HepG2 (cell line): ENCODE measurements around the gene ACAA2. TPM values are rescaled to one million over a fixed set of nuclear protein-coding genes. Genes with fewer than 3 reads are reported as not detected.
"Not testable (repeated sequence)": the region's sequence is repeated elsewhere in the genome, so short reads cannot be mapped to it uniquely, and the experiment has no call there.

ENCODE experiments used
- ATAC-seq: fragments of 200-7000 bp; cut with Tn5 transposase; 3 replicates; pipeline ENCODE4 v1.9.1; 2020; ENCODE audit warnings: mild to moderate bottlenecking, moderate library complexity
- BruUV-seq: library from RNA; stranded (reverse); fragments of 400-500 nt; replicated peaks from 2 replicates; lab custom pipeline; 2021; lab: Mats Ljungman, UMichigan
- CTCF ChIA-PET: fragments of 300-600 bp; formaldehyde crosslinking; extraction: SDS; loops from one replicate; lab custom pipeline; 2021; ENCODE audit warnings: low total read pairs, inconsistent platforms, low intra/inter-chr PET ratio; lab: Yijun Ruan, JAX
- POLR2A ChIA-PET: fragments of 350-600 bp; sonication (Branson Sonifier 250); formaldehyde crosslinking; loops from one replicate; lab custom pipeline; 2020; ENCODE audit warnings: antibody characterized with exemption, inconsistent platforms; lab: Yijun Ruan, JAX
- DNase-seq: peaks from one replicate; pipeline ENCODE4 v3.0.0-alpha.2; 2015; ENCODE audit warnings: low spot score
- FAIRE-seq: peaks from 3 replicates; lab custom pipeline; 2011; peaks lifted over from hg19 to GRCh38; lab: Jason Lieb, UNC
- H2AFZ ChIP-seq: one replicate; pipeline ENCODE4 v1.6.1; 2011; ENCODE audit warnings: low read length, inconsistent platforms
- H3K27ac ChIP-seq: fragments of 300-600 bp; 3 replicates; pipeline ENCODE4 v1.8.0; 2011; ENCODE audit warnings: mixed run types, mild to moderate bottlenecking, mixed read lengths, low read length, inconsistent platforms; ENCODE audit not compliant: insufficient read depth; ENCODE audit errors: extremely low read length
- H3K27me3 ChIP-seq, 2 experiments: fragments of 200-600 bp in 1 of 2; 2 replicates in 1 of 2; 3 replicates in 1 of 2; pipeline versions ENCODE4 v1.6.0 to v1.8.0; 2011; ENCODE audit warnings: low read length in 2 of 2, mild to moderate bottlenecking in 2 of 2, moderate library complexity in 2 of 2, inconsistent platforms in 1 of 2; ENCODE audit not compliant: insufficient read depth in 2 of 2, control insufficient read depth in 1 of 2
- H3K36me3 ChIP-seq, 2 experiments: fragments of 200-600 bp in 1 of 2; replicated peaks in 1 of 2; 2 replicates in 1 of 2; 3 replicates in 1 of 2; pipeline versions ENCODE4 v1.5.1 to v1.8.0; 2011; ENCODE audit warnings: low read length in 2 of 2, inconsistent platforms in 1 of 2; ENCODE audit not compliant: insufficient read depth in 2 of 2, control insufficient read depth in 1 of 2
- H3K4me1 ChIP-seq: 2 replicates; pipeline ENCODE4 v1.5.1; 2012; ENCODE audit warnings: low read length, inconsistent platforms; ENCODE audit not compliant: insufficient read depth
- H3K4me2 ChIP-seq: 2 replicates; pipeline ENCODE4 v1.6.0; 2011; ENCODE audit warnings: low read depth, low read length, inconsistent platforms
- H3K4me3 ChIP-seq, 3 experiments: fragments of 200-600 bp in 1 of 3; sonication (generic), shearing (Covaris generic) in 1 of 3; replicated peaks in 1 of 3; 2 replicates each; pipeline ENCODE4 v1.5.1; 2011 to 2016; ENCODE audit warnings: low read length in 3 of 3, inconsistent platforms in 2 of 3, low read depth in 2 of 3, mild to moderate bottlenecking in 2 of 3, control low read depth in 1 of 3, mixed read lengths in 1 of 3; ENCODE audit not compliant: insufficient read depth in 1 of 3
- H3K79me2 ChIP-seq: one replicate; pipeline ENCODE4 v1.6.1; 2011; ENCODE audit warnings: low read length, inconsistent platforms; ENCODE audit not compliant: insufficient read depth
- H3K9ac ChIP-seq: 2 replicates; pipeline ENCODE4 v1.6.0; 2011; ENCODE audit warnings: mild to moderate bottlenecking, low read depth, low read length, inconsistent platforms; ENCODE audit not compliant: insufficient read depth
- H3K9me3 ChIP-seq: 2 replicates; pipeline ENCODE4 v1.5.1; 2012; ENCODE audit warnings: mild to moderate bottlenecking, low read length
- H4K20me1 ChIP-seq: 2 replicates; pipeline ENCODE4 v1.6.0; 2011; ENCODE audit warnings: inconsistent platforms, mild to moderate bottlenecking, low read length, moderate library complexity; ENCODE audit not compliant: insufficient read depth
- ARID5B ChIP-seq: IDR thresholded peaks from 2 replicates; pipeline ENCODE4 v1.4.0; 2020; ENCODE audit warnings: mild to moderate bottlenecking, missing genetic modification reagents
- EP300 ChIP-seq, 3 experiments: sonication (generic) in 1 of 3; formaldehyde crosslinking in 1 of 3; IDR thresholded peaks; 2 replicates each; pipeline versions ENCODE4 v1.5.1 to v1.6.1; 2011 to 2020; ENCODE audit warnings: low read depth in 2 of 3, low read length in 2 of 3, borderline replicate concordance in 1 of 3, improper control_type of control experiment in 1 of 3, mild to moderate bottlenecking in 1 of 3, missing genetic modification reagents in 1 of 3, moderate library complexity in 1 of 3
- FOXP1 ChIP-seq, 2 experiments: fragments of 450-650 bp in 1 of 2; IDR thresholded peaks; 2 replicates each; pipeline ENCODE4 v1.6.1; 2017 to 2018; ENCODE audit warnings: antibody characterized with exemption in 1 of 2
- HNF4A ChIP-seq: sonication (generic); formaldehyde crosslinking; IDR thresholded peaks from 2 replicates; pipeline ENCODE4 v1.4.0; 2020; ENCODE audit warnings: missing genetic modification reagents
- NCOR1 ChIP-seq: fragments of 200-600 bp; sonication (generic); IDR thresholded peaks from 2 replicates; pipeline ENCODE4 v1.7.0; 2017; ENCODE audit warnings: antibody characterized with exemption, low read length, borderline replicate concordance
- NR2F1 ChIP-seq, 2 experiments: fragments of 450-650 bp in 1 of 2; formaldehyde crosslinking in 1 of 2; IDR thresholded peaks; 2 replicates each; pipeline versions ENCODE4 v1.5.0 to v1.6.1; 2016 to 2020; ENCODE audit warnings: mild to moderate bottlenecking in 1 of 2, missing compliant biosample characterization in 1 of 2, missing genetic modification reagents in 1 of 2, moderate library complexity in 1 of 2
- NR2F6 ChIP-seq, 2 experiments: IDR thresholded peaks; 2 replicates each; pipeline ENCODE4 v1.6.1; 2016; ENCODE audit warnings: antibody characterized with exemption in 1 of 2, mild to moderate bottlenecking in 1 of 2
- RARA ChIP-seq: IDR thresholded peaks from 2 replicates; pipeline ENCODE4 v1.6.1; 2016; ENCODE audit warnings: missing genetic modification reagents, missing compliant biosample characterization
- RCOR2 ChIP-seq: IDR thresholded peaks from 2 replicates; pipeline ENCODE4 v1.6.1; 2016; ENCODE audit warnings: missing biosample characterization, missing genetic modification reagents
- SOX13 ChIP-seq, 3 experiments: fragments of 450-650 bp in 1 of 3; sonication (generic) in 1 of 3; formaldehyde crosslinking in 1 of 3; IDR thresholded peaks in 2 of 3; conservative IDR thresholded peaks in 1 of 3; 2 replicates each; pipeline versions ENCODE4 v1.5.0 to v1.6.1; 2016 to 2020; ENCODE audit warnings: antibody characterized with exemption in 1 of 3, mild to moderate bottlenecking in 1 of 3, missing compliant biosample characterization in 1 of 3, missing genetic modification reagents in 1 of 3, moderate library complexity in 1 of 3
- SOX6 ChIP-seq, 2 experiments: fragments of 450-650 bp in 1 of 2; sonication (generic) in 1 of 2; formaldehyde crosslinking in 1 of 2; IDR thresholded peaks; 2 replicates each; pipeline versions ENCODE4 v1.4.0 to v1.6.1; 2017 to 2020; ENCODE audit warnings: antibody characterized with exemption in 1 of 2, mild to moderate bottlenecking in 1 of 2, missing genetic modification reagents in 1 of 2
- TFE3 ChIP-seq: IDR thresholded peaks from 2 replicates; pipeline ENCODE4 v1.6.1; 2016
- ZMYM2 ChIP-seq: sonication (generic); formaldehyde crosslinking; IDR thresholded peaks from 2 replicates; pipeline ENCODE4 v1.8.0; 2022; ENCODE audit warnings: mild to moderate bottlenecking, missing genetic modification reagents
- WGBS: methylation state at CpG from one replicate; pipeline ENCODE4 v1.1.6; 2017; ENCODE audit warnings: low lambda C conversion rate; 5-methylcytosine and 5-hydroxymethylcytosine counted together
- in situ Hi-C: cut with HindIII; loops from 2 replicates; pipeline ENCODE4 v1.10.0; 2017; ENCODE audit warnings: low pct_unique_long_range_greater_than_20kb; ENCODE audit not compliant: extremely low pct_ligation_motif_present
- intact Hi-C: fragments of 100-400 bp; cut with micrococcal nuclease; formaldehyde crosslinking; loops from one replicate; pipeline ENCODE4 v1.10.0; 2022; ENCODE audit not compliant: unreplicated experiment
- polyA plus RNA-seq, 8 experiments: library from polyadenylated mRNA; depleted of rRNA in 3 of 8; stranded (reverse) in 7 of 8; unstranded in 1 of 8; fragments of >200 nt; fragmentation: Illumina TruSeq in 4 of 8; extraction: Trizol in 4 of 8; gene quantifications; 2 replicates each; pipeline versions ENCODE4 v1.2.1 to v1.2.3, GENCODE V29; 2011 to 2016; ENCODE audit warnings: low read depth in 4 of 8, missing spikeins in 1 of 8, mixed read lengths in 1 of 8; ENCODE audit not compliant: insufficient read depth in 1 of 8
- total RNA-seq, 5 experiments: library from RNA; depleted of rRNA; stranded (reverse); fragments of >200 nt; fragmentation: Illumina TruSeq; extraction: Trizol; gene quantifications; 2 replicates each; pipeline ENCODE4 v1.2.3, GENCODE V29; 2016; ENCODE audit warnings: low read depth in 1 of 5

Gene ACAA2
- total and polyA plus RNA-seq, 2 of the 13 experiments (the other 11 are each of a cell fraction or from before 2014, with no cell fraction given): 51.6 to 182 TPM

GRCh38 chr18:49808553-49809191 lies 4.7 kb downstream of the ACAA2 start:
- H3K36me3 ChIP-seq; H3K4me2 ChIP-seq; H3K4me3 ChIP-seq; H3K9ac ChIP-seq; H3K27ac ChIP-seq; ATAC-seq; in situ Hi-C loops; BruUV-seq; FAIRE-seq; H4K20me1 ChIP-seq; CTCF ChIA-PET; H3K9me3 ChIP-seq; intact Hi-C loops; H3K27me3 ChIP-seq; H2AFZ ChIP-seq; DNase-seq; POLR2A ChIA-PET; TF ChIP-seq SOX6 (IDR thresholded peaks at IDR 0.05); EP300 (CRISPR knock-in tag; IDR thresholded peaks at IDR 0.05; ENCODE audit: borderline replicate concordance); FOXP1 (IDR thresholded peaks at IDR 0.05); SOX13 (IDR thresholded peaks at IDR 0.05): not testable (repeated sequence)
- Histone ChIP-seq H3K4me1 (peaks cover 46% of the 10 kb centered on the region), H3K79me2 (peaks cover 91% of the 10 kb centered on the region)
- WGBS: 91% methylated on average over 10 of the region's 10 CpGs
- TF ChIP-seq RCOR2 (CRISPR knock-in tag): 0 out of 2 replicates have a peak, but pooled peaks have one; percentile 27
- peak in 1 of 2 experiments; percentile 68; a peak in 2 of 4 replicates for TF ChIP-seq NR2F1 (CRISPR knock-in tag; IDR thresholded peaks at IDR 0.05)
- peak; percentile 34; the same call in 1 of the 2 replicates for TF ChIP-seq SOX6 (CRISPR knock-in tag; IDR thresholded peaks at IDR 0.05)
- TF ChIP-seq HNF4A (CRISPR knock-in tag): peak; percentile 77
- TF ChIP-seq RARA (CRISPR knock-in tag): 0 out of 2 replicates have a peak, but pooled peaks have one; percentile 7
- TF ChIP-seq ARID5B (CRISPR knock-in tag): peak; percentile 49
- 0 out of 2 replicates have a peak, but pooled peaks have one; percentile 45 for TF ChIP-seq TFE3
- peak; percentile 55; the same call in 1 of the 2 replicates for TF ChIP-seq ZMYM2
- peak in 1 of 2 experiments; percentile 12; a peak in 1 of 4 replicates for TF ChIP-seq EP300 (IDR thresholded peaks at IDR 0.05; ENCODE audit: low read depth in 2 of 2, low read length in 2 of 2)
- peak; percentile 20; the same call in 1 of the 2 replicates for TF ChIP-seq FOXP1 (CRISPR knock-in tag; IDR thresholded peaks at IDR 0.05)
- peak; percentile 30; the same call in 1 of the 2 replicates for TF ChIP-seq NR2F6 (IDR thresholded peaks at IDR 0.05)
- 0 out of 2 replicates have a peak, but pooled peaks have one; percentile 14 for TF ChIP-seq NR2F6 (CRISPR knock-in tag; IDR thresholded peaks at IDR 0.05)
- peak in 1 of 2 experiments; percentile 62; a peak in 2 of 4 replicates for TF ChIP-seq SOX13 (CRISPR knock-in tag; conservative IDR thresholded peaks at IDR 0.05 in 1 of 2, IDR thresholded peaks at IDR 0.05 in 1 of 2)
- TF ChIP-seq NCOR1: peak; percentile 55; the same call in 1 of the 2 replicates
